PC-9 (cell line): Measurements from ENCODE around the gene CRIP2. TPM values are rescaled to one million over a fixed set of nuclear protein-coding genes. Genes with fewer than 3 reads are reported as not detected.

ENCODE experiments used
- BruUV-seq: library from RNA; stranded (reverse); fragments of 400-500 nt; replicated peaks from 2 replicates; lab custom pipeline; 2021; lab: Mats Ljungman, UMichigan
- CTCF ChIA-PET: fragments of 300-600 bp; sonication (Branson Sonifier 250); formaldehyde crosslinking; loops from one replicate; lab custom pipeline; 2022; ENCODE audit warnings: antibody characterized with exemption; lab: Charles Lee
- POLR2A ChIA-PET: fragments of 300-600 bp; sonication (Branson Sonifier 250); formaldehyde crosslinking; loops from one replicate; lab custom pipeline; 2022; ENCODE audit warnings: antibody characterized with exemption; ENCODE audit not compliant: unreplicated experiment; lab: Charles Lee
- DNase-seq, 2 experiments: peaks; one replicate each; pipeline versions ENCODE4 v3.0.0 to v3.0.0-alpha.2; 2015 to 2022; ENCODE audit warnings: mixed read lengths in 1 of 2
- H2AFZ ChIP-seq: fragments of 200-600 bp; sonication (generic); 2 replicates; pipeline ENCODE4 v1.8.1; 2017; ENCODE audit warnings: antibody characterized with exemption
- H3F3A ChIP-seq: fragments of 200-600 bp; sonication (generic); 2 replicates; pipeline ENCODE4 v1.8.1; 2017; ENCODE audit warnings: antibody characterized with exemption, mild to moderate bottlenecking, low read depth; ENCODE audit not compliant: insufficient read depth
- H3K27ac ChIP-seq: fragments of 200-600 bp; sonication (generic); 2 replicates; pipeline ENCODE4 v1.6.1; 2016; ENCODE audit warnings: mixed run types
- H3K27me3 ChIP-seq: fragments of 200-600 bp; sonication (generic); 2 replicates; pipeline ENCODE4 v1.6.1; 2016; ENCODE audit warnings: low read depth, mixed run types; ENCODE audit not compliant: insufficient read depth
- H3K36me3 ChIP-seq: fragments of 200-600 bp; sonication (generic); 2 replicates; pipeline ENCODE4 v1.6.1; 2016; ENCODE audit warnings: low read depth, mixed run types
- H3K4me1 ChIP-seq: fragments of 200-600 bp; sonication (generic); replicated peaks from 2 replicates; pipeline ENCODE4 v1.6.1; 2016; ENCODE audit warnings: mixed run types; ENCODE audit not compliant: insufficient read depth
- H3K4me2 ChIP-seq: fragments of 200-600 bp; sonication (generic); 2 replicates; pipeline ENCODE4 v1.6.1; 2017; ENCODE audit warnings: mixed run types
- H3K4me3 ChIP-seq: fragments of 200-600 bp; sonication (generic); 2 replicates; pipeline ENCODE4 v1.6.1; 2016; ENCODE audit warnings: mixed run types
- H3K79me2 ChIP-seq: fragments of 200-600 bp; sonication (generic); 2 replicates; pipeline ENCODE4 v1.6.1; 2017; ENCODE audit warnings: low read depth, mixed run types
- H3K9me2 ChIP-seq: fragments of 200-600 bp; sonication (generic); 2 replicates; pipeline ENCODE4 v1.8.1; 2017; ENCODE audit warnings: mild to moderate bottlenecking; ENCODE audit not compliant: insufficient read depth
- H3K9me3 ChIP-seq: fragments of 200-600 bp; sonication (generic); 2 replicates; pipeline ENCODE4 v1.8.1; 2016; ENCODE audit warnings: low read depth; ENCODE audit not compliant: insufficient read depth
- H4K20me1 ChIP-seq: fragments of 200-600 bp; sonication (generic); 2 replicates; pipeline ENCODE4 v1.8.1; 2017; ENCODE audit not compliant: insufficient read depth
- CTCF ChIP-seq: fragments of 200-600 bp; sonication (generic); conservative IDR thresholded peaks from 2 replicates; pipeline ENCODE4 v1.6.1; 2017; ENCODE audit warnings: mixed run types, antibody characterized with exemption, mild to moderate bottlenecking, moderate library complexity
- EZH2 ChIP-seq: fragments of 200-600 bp; sonication (generic); IDR thresholded peaks from 2 replicates; pipeline ENCODE4 v1.8.0; 2017; ENCODE audit warnings: antibody characterized with exemption, low read depth
- intact Hi-C: fragments of 100-400 bp; cut with micrococcal nuclease; formaldehyde crosslinking; loops from one replicate; pipeline ENCODE4 v1.10.0; 2022; ENCODE audit not compliant: unreplicated experiment
- total RNA-seq: library from RNA; stranded (reverse); gene quantifications from 2 replicates; pipeline ENCODE4 v1.2.3, GENCODE V29; 2021

CRIP2 gene
- total RNA-seq, 1 experiment from 2014 or later = 50.2 TPM

GRCh38 chr14:105477660-105478397, 3.2 kb downstream of the CRIP2 start:
- Histone ChIP-seq H3K4me2 (no peak overlapping the region), H3F3A (peaks cover 24% of the 10 kb centered on the region), H3K9me2 (no peaks in the 10 kb centered on the region), H3K27ac (no peak overlapping the region), H3K4me3 (no peak overlapping the region), H3K9me3 (no peaks in the 10 kb centered on the region), H3K36me3 (no peaks in the 10 kb centered on the region), H3K4me1 (peaks cover 35% of the 10 kb centered on the region), H3K27me3 (no peaks in the 10 kb centered on the region), H4K20me1 (no peaks in the 10 kb centered on the region), H2AFZ (no peak overlapping the region), H3K79me2 (no peaks in the 10 kb centered on the region)
- ChIA-PET CTCF (no interaction called here), POLR2A (interaction anchor here (0.6 kb wide), 1 partner anchor 12 kb away, joined by 13 read pairs; no protein-coding TSS in a partner anchor)
- intact Hi-C loops = no loop called here
- TF ChIP-seq CTCF (no peak), EZH2 (no peak)
- no peak for DNase-seq
- no TSS peak for BruUV-seq

- H3K9me3 ChIP-seq = no peaks in the 10 kb centered on the region
- no peaks in the 10 kb centered on the region for H3K27me3 ChIP-seq
- DNase-seq = no peak
- no TSS peak for BruUV-seq
- TF ChIP-seq EZH2 (no peak), CTCF (no peak)
- H4K20me1 ChIP-seq = no peaks in the 10 kb centered on the region
- H3K79me2 ChIP-seq = no peaks in the 10 kb centered on the region
- no peak overlapping the region for H3K27ac ChIP-seq
- H3K36me3 ChIP-seq = no peaks in the 10 kb centered on the region
- H3K9me2 ChIP-seq = no peaks in the 10 kb centered on the region
- ChIA-PET POLR2A (interaction anchor here (0.6 kb wide), 1 partner anchor 11 kb away, joined by 13 read pairs; no protein-coding TSS in a partner anchor), CTCF (no interaction called here)
- peaks cover 18% of the 10 kb centered on the region for H3F3A ChIP-seq
- H3K4me3 ChIP-seq = no peak overlapping the region
- H2AFZ ChIP-seq = no peak overlapping the region
- H3K4me2 ChIP-seq = no peak overlapping the region
- intact Hi-C loops = no loop called here
- H3K4me1 ChIP-seq = peaks cover 35% of the 10 kb centered on the region
These were observed 4.0 kb downstream of the CRIP2 start for GRCh38 chr14:105478398-105479251.

GRCh38 chr14:105479431-105480158, 5.0 kb downstream of the CRIP2 start:
- no peak overlapping the region for H3K4me2 ChIP-seq
- no peak overlapping the region for H3K4me3 ChIP-seq
- H3K79me2 ChIP-seq = no peaks in the 10 kb centered on the region
- no TSS peak for BruUV-seq
- no peak for DNase-seq
- no peaks in the 10 kb centered on the region for H3K27me3 ChIP-seq
- intact Hi-C loops = loop anchor here (2.0 to 5.0 kb wide), 3 partner anchors 13 to 507 kb away; partner anchors contain the start of gene BRF1
- H3K36me3 ChIP-seq = no peaks in the 10 kb centered on the region
- no peak overlapping the region for H2AFZ ChIP-seq
- peaks cover 15% of the 10 kb centered on the region for H3F3A ChIP-seq
- CTCF ChIA-PET = no interaction called here
- H3K9me3 ChIP-seq = no peaks in the 10 kb centered on the region
- POLR2A ChIA-PET = no interaction called here
- H3K9me2 ChIP-seq = no peaks in the 10 kb centered on the region
- TF ChIP-seq EZH2 (no peak), CTCF (no peak)
- no peaks in the 10 kb centered on the region for H4K20me1 ChIP-seq
- H3K27ac ChIP-seq = no peak overlapping the region
- H3K4me1 ChIP-seq = peaks cover 32% of the 10 kb centered on the region
